ENCODE results near the gene BPIFB3. TPM values are rescaled to one million over a fixed set of nuclear protein-coding genes. Genes with fewer than 3 reads are reported as not detected.

The BPIFB3 gene
- total RNA-seq, 2 experiments from 2014 or later: not detected

DNA sequence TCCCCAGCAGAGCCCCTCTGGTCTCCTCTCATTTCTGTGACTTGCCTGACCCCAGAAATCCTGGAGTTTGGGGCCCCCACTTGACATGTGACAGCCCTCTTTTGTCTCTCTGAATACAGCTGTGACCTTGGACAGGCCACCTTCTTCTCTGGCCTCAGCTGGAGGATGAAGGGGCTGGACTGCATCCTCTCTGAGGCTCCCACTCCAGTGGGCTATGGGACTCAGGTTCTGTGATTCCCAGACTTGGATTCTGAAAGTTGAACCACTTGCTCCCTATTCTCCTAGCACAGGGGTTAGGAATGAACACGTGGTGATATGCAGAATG, 9.1 kb downstream of the BPIFB3 start:
- Histone ChIP-seq H3K9me3 (ENCODE audit: control insufficient read depth in 1 of 2, insufficient read depth in 1 of 2, low read length in 2 of 2) (no peaks in the 10 kb centered on the region), H3K4me3 (ENCODE audit: low read length) (no peak overlapping the region), H3K27ac (ENCODE audit: low read depth in 1 of 2, low read length in 2 of 2) (no peak overlapping the region), H3K27me3 (ENCODE audit: control insufficient read depth in 1 of 2, insufficient read depth in 2 of 2, low read length in 2 of 2) (no peaks in the 10 kb centered on the region), H3K36me3 (ENCODE audit: insufficient read depth, low read length) (no peaks in the 10 kb centered on the region), H3K4me1 (ENCODE audit: insufficient read depth, low read length) (no peaks in the 10 kb centered on the region)
- Mint-ChIP-seq H3K4me1 (ENCODE audit: low read depth) (peaks cover 1% of the 10 kb centered on the region), H3K9me3 (no peaks in the 10 kb centered on the region), H3K4me3 (no peak overlapping the region), H3K27me3 (no peaks in the 10 kb centered on the region), H3K36me3 (ENCODE audit: low read depth) (no peaks in the 10 kb centered on the region), H3K27ac (no peak overlapping the region)
- intact Hi-C loops (cut with DNase I, micrococcal nuclease): no loop called here
- TF ChIP-seq, protein P1, sequence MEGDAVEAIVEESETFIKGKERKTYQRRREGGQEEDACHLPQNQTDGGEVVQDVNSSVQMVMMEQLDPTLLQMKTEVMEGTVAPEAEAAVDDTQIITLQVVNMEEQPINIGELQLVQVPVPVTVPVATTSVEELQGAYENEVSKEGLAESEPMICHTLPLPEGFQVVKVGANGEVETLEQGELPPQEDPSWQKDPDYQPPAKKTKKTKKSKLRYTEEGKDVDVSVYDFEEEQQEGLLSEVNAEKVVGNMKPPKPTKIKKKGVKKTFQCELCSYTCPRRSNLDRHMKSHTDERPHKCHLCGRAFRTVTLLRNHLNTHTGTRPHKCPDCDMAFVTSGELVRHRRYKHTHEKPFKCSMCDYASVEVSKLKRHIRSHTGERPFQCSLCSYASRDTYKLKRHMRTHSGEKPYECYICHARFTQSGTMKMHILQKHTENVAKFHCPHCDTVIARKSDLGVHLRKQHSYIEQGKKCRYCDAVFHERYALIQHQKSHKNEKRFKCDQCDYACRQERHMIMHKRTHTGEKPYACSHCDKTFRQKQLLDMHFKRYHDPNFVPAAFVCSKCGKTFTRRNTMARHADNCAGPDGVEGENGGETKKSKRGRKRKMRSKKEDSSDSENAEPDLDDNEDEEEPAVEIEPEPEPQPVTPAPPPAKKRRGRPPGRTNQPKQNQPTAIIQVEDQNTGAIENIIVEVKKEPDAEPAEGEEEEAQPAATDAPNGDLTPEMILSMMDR (IDR thresholded peaks at IDR 0.05): no peak
- DNase-seq (no peak), ATAC-seq (ENCODE audit: poor library complexity) (no peak)
- CTCF ChIA-PET: no interaction called here
- POLR2A ChIA-PET: no interaction called here

DNA sequence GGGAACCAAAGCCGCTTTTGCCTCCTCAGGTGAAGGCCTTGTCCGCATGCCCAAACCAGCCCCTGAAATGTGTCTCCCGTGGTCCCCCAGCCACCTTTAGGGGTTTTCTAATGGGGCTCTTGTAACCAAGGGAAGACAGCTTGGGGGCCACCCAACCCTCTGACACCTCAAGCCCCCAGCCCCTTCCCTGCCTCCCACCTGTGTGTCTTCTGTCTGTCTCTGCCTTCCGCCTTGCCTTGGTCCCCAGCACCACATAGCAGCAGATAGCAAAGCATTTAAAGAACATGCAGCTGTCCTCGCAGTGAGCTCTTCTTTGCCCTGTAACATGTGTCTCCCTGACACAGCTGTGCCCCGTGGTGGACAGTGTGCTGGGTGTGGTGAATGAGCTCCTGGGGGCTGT, 9.6 kb downstream of the BPIFB3 start:
- ChIA-PET POLR2A (no interaction called here), CTCF (no interaction called here)
- no peaks in the 10 kb centered on the region for H3K27me3 ChIP-seq (ENCODE audit: control insufficient read depth in 1 of 2, insufficient read depth in 2 of 2, low read length in 2 of 2)
- intact Hi-C loops (cut with DNase I, micrococcal nuclease): no loop called here
- H3K9me3 ChIP-seq (ENCODE audit: control insufficient read depth in 1 of 2, insufficient read depth in 1 of 2, low read length in 2 of 2): no peaks in the 10 kb centered on the region
- ATAC-seq (ENCODE audit: poor library complexity) (no peak), DNase-seq (no peak)
- peaks cover 2% of the 10 kb centered on the region for H3K4me1 ChIP-seq (ENCODE audit: insufficient read depth, low read length)
- Mint-ChIP-seq H3K36me3 (ENCODE audit: low read depth) (no peaks in the 10 kb centered on the region), H3K27me3 (no peaks in the 10 kb centered on the region), H3K9me3 (no peaks in the 10 kb centered on the region), H3K4me3 (no peak overlapping the region), H3K27ac (no peak overlapping the region), H3K4me1 (ENCODE audit: low read depth) (peaks cover 6% of the 10 kb centered on the region)
- H3K36me3 ChIP-seq (ENCODE audit: insufficient read depth, low read length): no peaks in the 10 kb centered on the region
- H3K27ac ChIP-seq (ENCODE audit: low read depth in 1 of 2, low read length in 2 of 2): no peak overlapping the region
- H3K4me3 ChIP-seq (ENCODE audit: low read length): no peak overlapping the region
- TF ChIP-seq, protein P1 (IDR thresholded peaks at IDR 0.05): no peak

DNA sequence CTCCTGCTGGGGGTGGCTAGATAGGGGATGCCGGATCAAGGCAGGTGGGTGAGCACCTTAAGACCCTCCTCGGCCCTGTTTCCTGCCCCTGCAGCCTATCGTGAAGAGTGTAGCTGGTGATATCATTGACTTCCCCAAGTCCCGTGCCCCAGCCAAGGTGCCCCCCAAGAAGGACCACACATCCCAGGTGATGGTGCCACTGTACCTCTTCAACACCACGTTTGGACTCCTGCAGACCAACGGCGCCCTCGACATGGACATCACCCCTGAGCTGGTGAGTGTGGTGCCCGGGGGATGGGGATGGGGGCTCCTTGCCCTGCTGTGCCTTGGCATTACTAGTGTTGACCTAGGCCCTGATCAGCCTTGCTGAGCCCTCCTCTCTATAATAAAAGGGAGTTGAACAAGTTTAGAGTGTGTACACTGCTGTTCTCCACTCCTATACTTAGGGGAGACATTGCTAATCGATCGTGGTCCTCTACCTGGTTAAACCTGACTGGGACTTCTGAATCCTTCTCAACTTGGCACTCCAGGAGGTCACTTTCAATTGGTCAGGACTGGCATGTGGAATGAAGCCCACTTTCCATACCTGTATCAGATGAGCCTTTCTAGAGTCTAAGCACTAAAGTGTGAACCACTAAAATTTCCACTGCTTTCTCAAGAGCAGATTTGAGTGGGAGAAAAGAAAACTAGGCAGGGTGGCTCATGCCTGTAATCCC, 11.0 kb downstream of the BPIFB3 start:
- intact Hi-C loops (cut with DNase I, micrococcal nuclease): no loop called here
- H3K27me3 Mint-ChIP-seq: no peaks in the 10 kb centered on the region
- Histone ChIP-seq H3K4me1 (ENCODE audit: insufficient read depth, low read length) (peaks cover 6% of the 10 kb centered on the region), H3K4me3 (ENCODE audit: low read length) (no peak overlapping the region), H3K27me3 (ENCODE audit: control insufficient read depth in 1 of 2, insufficient read depth in 2 of 2, low read length in 2 of 2) (no peaks in the 10 kb centered on the region), H3K36me3 (ENCODE audit: insufficient read depth, low read length) (no peaks in the 10 kb centered on the region), H3K9me3 (ENCODE audit: control insufficient read depth in 1 of 2, insufficient read depth in 1 of 2, low read length in 2 of 2) (no peaks in the 10 kb centered on the region), H3K27ac (ENCODE audit: low read depth in 1 of 2, low read length in 2 of 2) (no peak overlapping the region)
- DNase-seq: no peak
- H3K36me3 Mint-ChIP-seq (ENCODE audit: low read depth): no peaks in the 10 kb centered on the region
- TF ChIP-seq, protein P1 (IDR thresholded peaks at IDR 0.05): no peak
- peaks cover 15% of the 10 kb centered on the region for H3K4me1 Mint-ChIP-seq (ENCODE audit: low read depth)
- ChIA-PET CTCF (no interaction called here), POLR2A (no interaction called here)
- no peak overlapping the region for H3K4me3 Mint-ChIP-seq
- ATAC-seq (ENCODE audit: poor library complexity): no peak
- no peak overlapping the region for H3K27ac Mint-ChIP-seq
- no peaks in the 10 kb centered on the region for H3K9me3 Mint-ChIP-seq

Measured in CD4-positive, alpha-beta T cell (primary cell).